Measurements from ENCODE around the gene ASPSCR1.

- TF ChIP-seq CTCF (IDR thresholded peaks at IDR 0.05) (no peak), POLR2A (IDR thresholded peaks at IDR 0.05) (no peak)
Observed at GRCh38 chr17:81948635-81949378, 28.6 kb upstream of the ASPSCR1 start.

Measured in esophagus squamous epithelium (tissue), 4 donors.